A673 (cell line): ENCODE data around the gene LGALS7. TPM values are rescaled to one million over a fixed set of nuclear protein-coding genes. Genes with fewer than 3 reads are reported as not detected.
A peak's percentile ranks its signal among the peaks of the same experiment; 100 is the strongest.
"Not testable (repeated sequence)": the region's sequence is repeated elsewhere in the genome, so short reads cannot be mapped to it uniquely, and the experiment has no call there.

ENCODE experiments used
- BruUV-seq: library from RNA; stranded (reverse); fragments of 400-500 nt; replicated peaks from 2 replicates; lab custom pipeline; 2021; lab: Mats Ljungman, UMichigan
- CTCF ChIA-PET: fragments of 300-600 bp; sonication (Branson Sonifier 250); formaldehyde crosslinking; loops from one replicate; lab custom pipeline; 2022; ENCODE audit warnings: antibody characterized with exemption; lab: Charles Lee
- POLR2A ChIA-PET: fragments of 300-600 bp; sonication (Branson Sonifier 250); formaldehyde crosslinking; loops from one replicate; lab custom pipeline; 2022; ENCODE audit warnings: antibody characterized with exemption; ENCODE audit not compliant: low non-redundant PET; lab: Charles Lee
- DNase-seq: peaks from one replicate; pipeline ENCODE4 v3.0.0-alpha.2; 2015; ENCODE audit warnings: low spot score
- H3K27ac ChIP-seq: fragments of 200-600 bp; sonication (generic); 2 replicates; pipeline ENCODE4 v1.5.1; 2016; ENCODE audit warnings: mixed run types, low read depth, mild to moderate bottlenecking, mixed read lengths, antibody characterized with exemption, low read length; ENCODE audit not compliant: poor library complexity, severe bottlenecking
- H3K27me3 ChIP-seq: fragments of 200-600 bp; sonication (generic); replicated peaks from 2 replicates; pipeline ENCODE4 v1.6.1; 2017; ENCODE audit warnings: mixed run types, low read depth, mild to moderate bottlenecking, mixed read lengths, antibody characterized with exemption, low read length; ENCODE audit not compliant: insufficient read depth, poor library complexity
- H3K36me3 ChIP-seq: fragments of 200-600 bp; sonication (generic); 2 replicates; pipeline ENCODE4 v1.6.1; 2016; ENCODE audit warnings: mixed run types, mild to moderate bottlenecking, mixed read lengths, antibody characterized with exemption, low read length; ENCODE audit not compliant: insufficient read depth, poor library complexity, severe bottlenecking
- H3K4me1 ChIP-seq: fragments of 200-600 bp; sonication (generic); 2 replicates; pipeline ENCODE4 v1.6.1; 2017; ENCODE audit warnings: mixed run types, mild to moderate bottlenecking, mixed read lengths, antibody characterized with exemption, low read length; ENCODE audit not compliant: insufficient read depth, poor library complexity, severe bottlenecking
- H3K4me3 ChIP-seq: fragments of 200-600 bp; sonication (generic); 2 replicates; pipeline ENCODE4 v1.5.1; 2016; ENCODE audit warnings: low read depth, mixed run types, mild to moderate bottlenecking, mixed read lengths, low read length; ENCODE audit not compliant: poor library complexity, severe bottlenecking
- H3K9me3 ChIP-seq: fragments of 200-600 bp; sonication (generic); 2 replicates; pipeline ENCODE4 v1.6.1; 2016; ENCODE audit warnings: mixed run types, low read depth, mild to moderate bottlenecking, mixed read lengths, antibody characterized with exemption, low read length; ENCODE audit not compliant: poor library complexity, severe bottlenecking
- EZH2 ChIP-seq: fragments of 200-600 bp; sonication (generic); IDR thresholded peaks from 2 replicates; pipeline ENCODE4 v1.6.1; 2017; ENCODE audit warnings: borderline replicate concordance, low read depth, mild to moderate bottlenecking, mixed read lengths, antibody characterized with exemption, low read length; ENCODE audit not compliant: poor library complexity, severe bottlenecking
- intact Hi-C: fragments of 100-400 bp; cut with micrococcal nuclease; formaldehyde crosslinking; loops from one replicate; pipeline ENCODE4 v1.10.0; 2022; ENCODE audit not compliant: unreplicated experiment
- total RNA-seq: library from RNA; stranded (reverse); gene quantifications from 2 replicates; pipeline ENCODE4 v1.2.3, GENCODE V29; 2021
- TF ChIP-seq, protein P1 (sequence below): fragments of 300-800, 200-600 bp; sonication (generic); conservative IDR thresholded peaks from 2 replicates; pipeline ENCODE4 v1.5.1; 2017; ENCODE audit warnings: low read depth, mild to moderate bottlenecking, antibody characterized with exemption, low read length, moderate library complexity, mixed read lengths

The LGALS7 gene
- total RNA-seq, 1 experiment from 2014 or later: not detected

DNA sequence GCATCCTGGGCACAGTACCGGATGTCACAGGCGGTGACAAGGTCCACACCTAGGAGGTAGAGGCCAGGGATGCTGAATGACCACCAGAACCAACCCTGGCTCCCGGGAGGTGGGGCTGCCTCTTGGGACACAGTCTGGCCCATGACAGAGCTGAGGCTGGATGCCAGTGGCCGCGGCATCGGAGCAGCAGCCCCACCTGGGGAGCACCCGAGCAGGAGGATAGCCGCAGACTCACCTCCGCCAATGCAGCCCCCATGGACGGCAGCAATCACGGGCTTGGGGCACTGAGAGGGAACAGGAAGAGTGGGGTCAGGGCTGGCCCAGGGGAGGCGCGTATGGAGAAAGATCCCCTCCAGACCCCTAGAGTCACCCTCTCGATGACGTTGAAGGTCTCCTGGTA, 43.8 kb upstream of the LGALS7 start:
- DNase-seq: no peak
- intact Hi-C loops: no loop called here
- H3K4me1 ChIP-seq: no peaks in the 10 kb centered on the region
- H3K27me3 ChIP-seq: no peaks in the 10 kb centered on the region
- H3K27ac ChIP-seq: no peak overlapping the region
- no peak overlapping the region for H3K4me3 ChIP-seq
- no peaks in the 10 kb centered on the region for H3K9me3 ChIP-seq
- TF ChIP-seq, protein P1, sequence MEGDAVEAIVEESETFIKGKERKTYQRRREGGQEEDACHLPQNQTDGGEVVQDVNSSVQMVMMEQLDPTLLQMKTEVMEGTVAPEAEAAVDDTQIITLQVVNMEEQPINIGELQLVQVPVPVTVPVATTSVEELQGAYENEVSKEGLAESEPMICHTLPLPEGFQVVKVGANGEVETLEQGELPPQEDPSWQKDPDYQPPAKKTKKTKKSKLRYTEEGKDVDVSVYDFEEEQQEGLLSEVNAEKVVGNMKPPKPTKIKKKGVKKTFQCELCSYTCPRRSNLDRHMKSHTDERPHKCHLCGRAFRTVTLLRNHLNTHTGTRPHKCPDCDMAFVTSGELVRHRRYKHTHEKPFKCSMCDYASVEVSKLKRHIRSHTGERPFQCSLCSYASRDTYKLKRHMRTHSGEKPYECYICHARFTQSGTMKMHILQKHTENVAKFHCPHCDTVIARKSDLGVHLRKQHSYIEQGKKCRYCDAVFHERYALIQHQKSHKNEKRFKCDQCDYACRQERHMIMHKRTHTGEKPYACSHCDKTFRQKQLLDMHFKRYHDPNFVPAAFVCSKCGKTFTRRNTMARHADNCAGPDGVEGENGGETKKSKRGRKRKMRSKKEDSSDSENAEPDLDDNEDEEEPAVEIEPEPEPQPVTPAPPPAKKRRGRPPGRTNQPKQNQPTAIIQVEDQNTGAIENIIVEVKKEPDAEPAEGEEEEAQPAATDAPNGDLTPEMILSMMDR: no peak
- no peak for TF ChIP-seq EZH2
- peaks cover 6% of the 10 kb centered on the region for H3K36me3 ChIP-seq
- ChIA-PET CTCF (interaction anchor here (0.6 to 1.1 kb wide), 2 partner anchors 47 to 112 kb away, joined by 3 to 4 read pairs; no protein-coding TSS in a partner anchor), POLR2A (no interaction called here)
- no TSS peak for BruUV-seq

DNA sequence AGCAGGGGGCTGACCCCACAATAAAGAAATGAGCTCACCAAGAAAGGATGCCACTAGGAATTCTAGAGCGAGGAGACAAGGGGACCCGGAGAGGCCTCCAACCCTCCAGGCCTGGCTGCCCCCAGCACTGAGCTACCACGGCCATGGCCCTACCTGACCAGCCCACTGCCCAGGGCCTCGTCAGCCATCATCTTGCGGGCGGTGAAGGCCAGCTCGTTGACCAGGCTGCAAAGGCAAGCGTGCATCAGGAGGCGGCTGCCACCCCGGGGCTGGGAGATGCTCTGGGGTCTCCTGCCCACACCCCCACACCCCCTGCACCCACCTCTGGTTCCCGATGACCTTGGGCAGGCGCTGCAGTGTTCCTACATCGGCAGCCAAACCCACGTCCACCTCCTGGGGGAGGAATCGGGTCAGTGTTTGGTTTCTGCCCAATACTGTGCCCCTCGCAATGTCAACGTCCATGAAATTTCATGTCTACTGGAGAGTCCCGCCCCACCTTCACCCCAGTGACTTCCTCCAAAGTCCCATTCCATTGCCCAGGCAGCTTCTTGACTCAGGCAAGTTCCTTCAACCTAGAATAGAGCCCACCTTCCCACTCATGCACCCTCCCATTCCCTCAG, 42.9 kb upstream of the LGALS7 start:
- POLR2A ChIA-PET: no interaction called here
- DNase-seq: no peak

DNA sequence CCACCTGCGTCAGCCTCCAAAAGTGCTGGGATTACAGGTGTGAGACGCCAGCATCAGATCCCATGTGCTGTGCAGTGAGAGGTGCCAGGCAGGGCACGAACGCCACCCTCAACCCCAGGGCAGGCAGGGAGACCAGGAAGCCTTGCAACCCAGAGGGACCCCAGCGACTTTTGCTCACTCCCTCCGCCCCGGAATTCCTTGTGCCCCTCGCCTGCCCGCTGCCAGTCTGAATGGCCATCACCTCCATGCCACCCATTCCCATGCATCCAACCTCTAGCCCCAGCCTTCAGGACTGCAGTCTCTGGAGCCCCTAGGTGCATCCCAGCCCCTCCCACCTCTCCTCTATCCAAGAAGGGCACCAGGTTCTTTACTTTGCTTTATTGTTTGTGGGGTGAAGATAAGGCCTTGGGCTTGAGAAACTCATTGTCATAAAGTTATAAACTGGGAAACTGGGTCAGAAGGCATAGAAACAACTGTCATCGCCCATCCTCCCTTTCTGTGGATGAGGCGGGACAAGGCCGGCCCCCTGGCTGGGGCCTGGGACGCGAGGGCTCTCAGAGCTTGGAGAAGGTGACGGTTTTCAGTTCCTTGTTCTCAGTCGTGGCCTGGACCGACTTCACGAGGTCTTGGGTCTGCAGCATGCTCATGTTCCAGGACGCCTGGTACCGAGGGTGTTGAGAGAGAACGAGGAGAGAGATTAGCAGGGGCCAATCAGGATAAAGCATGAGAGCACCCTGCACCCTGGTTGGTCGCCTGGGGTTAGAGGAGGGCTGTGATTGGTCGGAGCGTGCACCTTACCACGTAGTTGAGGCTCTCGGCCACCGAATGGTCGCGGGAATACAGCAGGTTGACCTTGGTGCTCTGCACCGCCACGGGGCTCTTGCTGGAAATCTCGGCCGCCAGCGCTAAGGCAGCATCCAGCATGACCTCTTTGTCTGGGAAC, 42.0 kb upstream of the LGALS7 start:
- ChIA-PET CTCF (no interaction called here), POLR2A (interaction anchor here (0.7 kb wide), 1 partner anchor 142 kb away, joined by 3 read pairs; no protein-coding TSS in a partner anchor)
- DNase-seq: no peak
- Histone ChIP-seq H3K4me3 (no peak overlapping the region), H3K27me3 (no peaks in the 10 kb centered on the region), H3K36me3 (peaks cover 6% of the 10 kb centered on the region), H3K27ac (no peak overlapping the region), H3K9me3 (no peaks in the 10 kb centered on the region), H3K4me1 (no peaks in the 10 kb centered on the region)
- intact Hi-C loops: no loop called here
- BruUV-seq: TSS peak; percentile 93
- TF ChIP-seq EZH2: no peak
- TF ChIP-seq, protein P1: no peak

More for the DNA sequence above, 42.9 kb upstream of the LGALS7 start:
- Histone ChIP-seq H3K4me1 (no peaks in the 10 kb centered on the region), H3K27me3 (no peaks in the 10 kb centered on the region), H3K9me3 (no peaks in the 10 kb centered on the region), H3K27ac (no peak overlapping the region), H3K4me3 (no peak overlapping the region), H3K36me3 (peaks cover 6% of the 10 kb centered on the region)
- TF ChIP-seq, protein P1: no peak
- no peak for TF ChIP-seq EZH2
- intact Hi-C loops: no loop called here
- CTCF ChIA-PET: interaction anchor here (0.6 to 1.1 kb wide), 2 partner anchors 47 to 112 kb away, joined by 3 to 4 read pairs; no protein-coding TSS in a partner anchor
- BruUV-seq: no TSS peak

DNA sequence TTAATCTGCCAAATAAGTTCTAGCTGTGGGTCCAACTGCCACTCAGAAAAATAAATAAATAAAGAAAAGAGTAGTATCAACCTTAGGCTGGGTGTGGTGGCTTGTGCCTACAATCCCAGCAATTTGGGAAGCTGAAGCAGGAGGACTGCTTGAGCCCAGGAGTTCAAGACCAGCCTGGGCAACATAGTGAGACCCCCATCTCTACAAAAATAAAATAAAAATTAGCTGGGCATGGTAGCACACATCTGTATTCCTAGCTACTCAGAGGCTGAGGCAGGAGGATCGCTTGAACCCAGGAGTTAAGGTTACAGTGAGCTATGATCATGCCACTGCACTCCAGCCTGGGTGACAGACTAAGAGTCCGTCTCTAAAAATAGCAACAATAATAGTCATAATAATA, 40.6 kb upstream of the LGALS7 start:
- intact Hi-C loops, BruUV-seq: not testable (repeated sequence)
- POLR2A ChIA-PET: interaction anchor here (0.6 kb wide), 1 partner anchor 120 kb away, joined by 6 read pairs; no protein-coding TSS in a partner anchor

More for the DNA sequence above, 40.6 kb upstream of the LGALS7 start:
- H3K36me3 ChIP-seq, H3K27me3 ChIP-seq, H3K27ac ChIP-seq, DNase-seq, H3K9me3 ChIP-seq, CTCF ChIA-PET, H3K4me1 ChIP-seq, H3K4me3 ChIP-seq: not testable (repeated sequence)
